ENCODE measurements around the gene DPF1. TPM values are rescaled to one million over a fixed set of nuclear protein-coding genes. Genes with fewer than 3 reads are reported as not detected.

Gene DPF1
- total RNA-seq, 1 donor from 2014 or later, result 4.0 TPM

DNA sequence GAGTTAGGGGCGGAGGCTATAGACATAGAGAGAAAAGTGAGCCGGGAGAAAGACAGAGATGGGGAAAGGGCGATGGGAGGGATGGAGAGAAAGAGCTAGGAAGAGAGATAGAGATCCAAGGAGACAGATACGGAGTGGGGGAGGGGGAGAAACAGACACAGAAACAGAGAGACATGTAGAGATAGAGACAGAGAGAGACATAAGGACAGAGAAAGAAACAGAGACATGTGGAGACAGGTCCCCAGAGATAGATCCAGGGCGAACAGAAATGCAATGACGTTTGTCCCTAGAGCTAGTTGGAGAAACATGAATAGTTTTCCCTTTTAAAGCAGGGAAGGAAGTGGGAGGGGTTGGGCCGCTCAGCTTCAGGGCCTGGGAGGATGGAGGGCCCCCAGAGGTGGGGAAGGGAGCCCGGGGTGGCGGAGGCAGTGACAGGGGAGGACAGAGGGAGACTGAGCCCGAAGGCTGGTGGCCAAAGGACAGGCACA lies 27.6 kb upstream of the DPF1 start:
- Mint-ChIP-seq H3K4me3 (ENCODE audit: unreplicated experiment) (peak overlapping the region; percentile 30), H3K27ac (ENCODE audit: unreplicated experiment) (peak overlapping the region; percentile 85), H3K4me1 (ENCODE audit: low read depth, unreplicated experiment) (peaks cover 20% of the 10 kb centered on the region), H3K9me3 (ENCODE audit: unreplicated experiment) (no peaks in the 10 kb centered on the region), H3K27me3 (ENCODE audit: low read depth, unreplicated experiment) (peaks cover under 1% of the 10 kb centered on the region), H3K36me3 (ENCODE audit: low read depth, unreplicated experiment) (peaks cover 2% of the 10 kb centered on the region)
- H3K27ac ChIP-seq (ENCODE audit: low read depth, low read length), result no peak overlapping the region
- no peaks in the 10 kb centered on the region for H3K27me3 ChIP-seq (ENCODE audit: insufficient read depth, low read length)
- peak overlapping the region; percentile 76 for H3K4me2 ChIP-seq (ENCODE audit: low read length)
- no peak overlapping the region for H3K4me3 ChIP-seq (ENCODE audit: insufficient read depth, low read depth, low read length)
- no peaks in the 10 kb centered on the region for H3K9me3 ChIP-seq (ENCODE audit: insufficient read depth, low read depth, low read length)
- no peak for FAIRE-seq
- DNase-seq (ENCODE audit: low read depth), result no peak
- no peaks in the 10 kb centered on the region for H4K20me1 ChIP-seq (ENCODE audit: insufficient read depth, low read length)
- H2AFZ ChIP-seq (ENCODE audit: low read depth, low read length), result peak overlapping the region; percentile 77
- H3K79me2 ChIP-seq (ENCODE audit: insufficient read depth, low read length), result no peaks in the 10 kb centered on the region
- H3K9ac ChIP-seq (ENCODE audit: low read length), result peak overlapping the region; percentile 29
- no peaks in the 10 kb centered on the region for H3K36me3 ChIP-seq (ENCODE audit: insufficient read depth, low read length)
- H3K4me1 ChIP-seq (ENCODE audit: insufficient read depth, low read length), result peaks cover 15% of the 10 kb centered on the region
- TF ChIP-seq CTCF (IDR thresholded peaks at IDR 0.05; ENCODE audit: insufficient read depth, low read depth, low read length) (no peak), EZH2 (IDR thresholded peaks at IDR 0.05; ENCODE audit: insufficient read depth, low read length) (no peak)

- Histone ChIP-seq H2AFZ (ENCODE audit: low read depth, low read length) (peak overlapping the region; percentile 77), H3K27ac (ENCODE audit: low read depth, low read length) (no peak overlapping the region), H3K9ac (ENCODE audit: low read length) (peak overlapping the region; percentile 29), H4K20me1 (ENCODE audit: insufficient read depth, low read length) (no peaks in the 10 kb centered on the region), H3K9me3 (ENCODE audit: insufficient read depth, low read depth, low read length) (no peaks in the 10 kb centered on the region), H3K27me3 (ENCODE audit: insufficient read depth, low read length) (no peaks in the 10 kb centered on the region), H3K4me1 (ENCODE audit: insufficient read depth, low read length) (peaks cover 12% of the 10 kb centered on the region), H3K4me3 (ENCODE audit: insufficient read depth, low read depth, low read length) (no peak overlapping the region), H3K36me3 (ENCODE audit: insufficient read depth, low read length) (no peaks in the 10 kb centered on the region), H3K4me2 (ENCODE audit: low read length) (peak overlapping the region; percentile 76), H3K79me2 (ENCODE audit: insufficient read depth, low read length) (no peaks in the 10 kb centered on the region)
- FAIRE-seq (no peak), DNase-seq (ENCODE audit: low read depth) (no peak)
- no peaks in the 10 kb centered on the region for H3K9me3 Mint-ChIP-seq (ENCODE audit: unreplicated experiment)
- H3K27me3 Mint-ChIP-seq (ENCODE audit: low read depth, unreplicated experiment), result no peaks in the 10 kb centered on the region
- peaks cover 20% of the 10 kb centered on the region for H3K4me1 Mint-ChIP-seq (ENCODE audit: low read depth, unreplicated experiment)
- no peak for TF ChIP-seq CTCF (IDR thresholded peaks at IDR 0.05; ENCODE audit: insufficient read depth, low read depth, low read length)
- H3K4me3 Mint-ChIP-seq (ENCODE audit: unreplicated experiment), result peak overlapping the region; percentile 2
- peak overlapping the region; percentile 85 for H3K27ac Mint-ChIP-seq (ENCODE audit: unreplicated experiment)
- peaks cover 2% of the 10 kb centered on the region for H3K36me3 Mint-ChIP-seq (ENCODE audit: low read depth, unreplicated experiment)
Measured at GRCh38 chr19:38250821-38251563, 27.0 kb upstream of the DPF1 start.

DNA sequence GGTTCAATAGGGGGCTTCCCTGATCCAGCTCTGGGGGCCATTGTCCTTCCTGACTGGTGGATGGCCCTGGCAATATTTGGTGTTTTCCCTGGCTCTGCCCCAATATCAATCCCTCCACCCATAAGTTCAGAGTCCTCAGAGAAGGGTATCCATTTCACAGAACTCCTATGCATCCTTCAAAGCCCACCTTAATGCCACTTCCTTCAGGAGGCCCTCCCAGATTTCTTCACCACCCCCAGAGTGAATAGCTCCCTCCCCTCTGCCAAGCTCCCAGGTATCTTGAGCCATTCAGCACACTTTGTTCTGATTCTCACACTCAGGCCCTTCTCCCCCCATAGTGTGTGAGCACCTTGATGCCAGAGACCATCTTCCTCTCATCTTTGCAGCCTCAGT lies 26.4 kb upstream of the DPF1 start:
- Histone ChIP-seq H2AFZ (ENCODE audit: low read depth, low read length) (no peak overlapping the region), H3K9ac (ENCODE audit: low read length) (no peak overlapping the region), H3K27ac (ENCODE audit: low read depth, low read length) (no peak overlapping the region), H3K4me1 (ENCODE audit: insufficient read depth, low read length) (peaks cover 15% of the 10 kb centered on the region), H3K9me3 (ENCODE audit: insufficient read depth, low read depth, low read length) (no peaks in the 10 kb centered on the region), H3K79me2 (ENCODE audit: insufficient read depth, low read length) (no peaks in the 10 kb centered on the region), H3K4me3 (ENCODE audit: insufficient read depth, low read depth, low read length) (no peak overlapping the region), H3K36me3 (ENCODE audit: insufficient read depth, low read length) (no peaks in the 10 kb centered on the region), H3K4me2 (ENCODE audit: low read length) (no peak overlapping the region), H4K20me1 (ENCODE audit: insufficient read depth, low read length) (no peaks in the 10 kb centered on the region), H3K27me3 (ENCODE audit: insufficient read depth, low read length) (no peaks in the 10 kb centered on the region)
- Mint-ChIP-seq H3K36me3 (ENCODE audit: low read depth, unreplicated experiment) (peaks cover 2% of the 10 kb centered on the region), H3K9me3 (ENCODE audit: unreplicated experiment) (no peaks in the 10 kb centered on the region), H3K27ac (ENCODE audit: unreplicated experiment) (peak overlapping the region; percentile 69), H3K4me1 (ENCODE audit: low read depth, unreplicated experiment) (peaks cover 20% of the 10 kb centered on the region), H3K27me3 (ENCODE audit: low read depth, unreplicated experiment) (no peaks in the 10 kb centered on the region), H3K4me3 (ENCODE audit: unreplicated experiment) (peak overlapping the region; percentile 2)
- FAIRE-seq, result no peak
- TF ChIP-seq CTCF (IDR thresholded peaks at IDR 0.05; ENCODE audit: insufficient read depth, low read depth, low read length), result no peak
- no peak for TF ChIP-seq EZH2 (IDR thresholded peaks at IDR 0.05; ENCODE audit: insufficient read depth, low read length)
- no peak for DNase-seq (ENCODE audit: low read depth)

Measured in astrocyte (in vitro differentiated cells and primary cell).